Upper lobe of left lung (tissue), 6 donors: ENCODE results near the gene PRDX3. TPM values are rescaled to one million over a fixed set of nuclear protein-coding genes. Genes with fewer than 3 reads are reported as not detected.
A peak's percentile ranks its signal among the peaks of the same experiment; 100 is the strongest.

Source experiments
- ATAC-seq, 2 donors: fragments of 200-7000 bp; cut with Tn5 transposase; one replicate each; pipeline ENCODE4 v1.9.1; 2022; ENCODE audit warnings: mild to moderate bottlenecking in 2 of 2, moderate library complexity in 2 of 2; ENCODE audit not compliant: low FRiP score in 2 of 2
- DNase-seq, 2 donors: peaks; one replicate each; pipeline ENCODE4 v3.0.0-alpha.2; 2019 to 2020
- H3K27ac ChIP-seq, 4 donors: fragments of 200-600 bp; sonication (generic); one replicate each; pipeline ENCODE4 v1.5.1; 2016 to 2019
- H3K27me3 ChIP-seq, 4 donors: fragments of 200-600 bp; sonication (generic); one replicate each; pipeline ENCODE4 v1.5.1; 2017 to 2019
- H3K36me3 ChIP-seq, 4 donors: fragments of 200-600 bp; sonication (generic); one replicate each; pipeline ENCODE4 v1.5.1; 2016 to 2019
- H3K4me1 ChIP-seq, 4 donors: fragments of 200-600 bp; sonication (generic); one replicate each; pipeline ENCODE4 v1.5.1; 2018 to 2019
- H3K4me3 ChIP-seq, 4 donors: fragments of 200-600 bp; sonication (generic); one replicate each; pipeline ENCODE4 v1.5.1; 2017 to 2019; ENCODE audit warnings: mild to moderate bottlenecking in 2 of 4, moderate library complexity in 1 of 4
- H3K9me3 ChIP-seq, 4 donors: fragments of 200-600 bp; sonication (generic); one replicate each; pipeline ENCODE4 v1.5.1; 2018 to 2019
- CTCF ChIP-seq, 6 experiments: fragments of 450-650 bp in 4 of 6; fragments of 200-600 bp in 2 of 6; sonication (generic) in 2 of 6; IDR thresholded peaks; one replicate each; pipeline ENCODE4 v1.5.1; 2016 to 2019; ENCODE audit warnings: antibody characterized with exemption in 6 of 6
- EP300 ChIP-seq, 4 donors: sonication (generic); formaldehyde crosslinking; IDR thresholded peaks; one replicate each; pipeline ENCODE4 v1.5.1; 2017; ENCODE audit warnings: antibody characterized with exemption in 4 of 4, control low read depth in 2 of 4
- POLR2A ChIP-seq, 4 donors: fragments of 450-650 bp; IDR thresholded peaks; one replicate each; pipeline ENCODE4 v1.5.1; 2016 to 2017; ENCODE audit warnings: antibody characterized with exemption in 4 of 4, mild to moderate bottlenecking in 2 of 4
- POLR2AphosphoS5 ChIP-seq, 2 donors: sonication (generic); formaldehyde crosslinking; IDR thresholded peaks; one replicate each; pipeline ENCODE4 v1.5.1; 2017; ENCODE audit warnings: antibody characterized with exemption in 2 of 2
- WGBS, 2 donors: methylation state at CpG; one replicate each; pipeline ENCODE4 v1.1.5; 2017 to 2018; 5-methylcytosine and 5-hydroxymethylcytosine counted together
- total RNA-seq, 6 donors: library from RNA; depleted of rRNA in 4 of 6; stranded (reverse); fragments of >200 nt in 4 of 6; gene quantifications; one replicate each; pipeline versions ENCODE4 v1.1.0 to v1.2.1, GENCODE V29; 2016 to 2021
- donor health status: DM: no; HTN: no; CAD: no; lungs with moderate emphysema.
- donor health status: DM: no; HTN: yes; CAD: no; lungs with severe emphysema.

The PRDX3 gene
- total RNA-seq, 6 donors from 2014 or later = 29.9 to 104 (median 85.1) TPM

GRCh38 chr10:119174109-119174508, 4.5 kb downstream of the PRDX3 start:
- Histone ChIP-seq H3K4me1 (peaks cover 8 to 19% (median 11%) of the 10 kb centered on the region in 4 donors), H3K36me3 (peaks cover 26 to 60% (median 49%) of the 10 kb centered on the region in 4 donors)
- WGBS, 2 donors = 58 to 66% methylated on average over 2 of the region's 2 CpGs

GRCh38 chr10:119167041-119167440, 11.6 kb downstream of the PRDX3 start:
- no peak for TF ChIP-seq EP300 (IDR thresholded peaks at IDR 0.05)
- TF ChIP-seq POLR2A (IDR thresholded peaks at IDR 0.05) = no peak
- TF ChIP-seq POLR2AphosphoS5 (IDR thresholded peaks at IDR 0.05) = no peak
- no peak for TF ChIP-seq CTCF (IDR thresholded peaks at IDR 0.05)
- Histone ChIP-seq H3K9me3 (no peaks in the 10 kb centered on the region), H3K27ac (peak overlapping the region in 3 of 4 donors; percentile 85 to 90 (median 86)), H3K27me3 (no peaks in the 10 kb centered on the region), H3K4me3 (no peak overlapping the region), H3K36me3 (peaks cover 16 to 47% (median 32%) of the 10 kb centered on the region in 4 donors), H3K4me1 (peaks cover 11 to 18% (median 14%) of the 10 kb centered on the region in 4 donors)
- WGBS, 2 donors = 80 to 83% methylated on average over 8 of the region's 8 CpGs
- ATAC-seq (no peak), DNase-seq (no peak)

More at GRCh38 chr10:119174109-119174508, 4.5 kb downstream of the PRDX3 start:
- no peaks in the 10 kb centered on the region for H3K9me3 ChIP-seq
- DNase-seq (no peak), ATAC-seq (no peak)
- no peak overlapping the region for H3K4me3 ChIP-seq
- no peaks in the 10 kb centered on the region for H3K27me3 ChIP-seq
- TF ChIP-seq EP300 (IDR thresholded peaks at IDR 0.05) (no peak), CTCF (IDR thresholded peaks at IDR 0.05) (no peak), POLR2AphosphoS5 (IDR thresholded peaks at IDR 0.05) (no peak), POLR2A (IDR thresholded peaks at IDR 0.05) (no peak)
- no peak overlapping the region for H3K27ac ChIP-seq

GRCh38 chr10:119166564-119166963, 12.0 kb downstream of the PRDX3 start:
- H3K9me3 ChIP-seq = no peaks in the 10 kb centered on the region
- peaks cover 11 to 42% (median 27%) of the 10 kb centered on the region in 4 donors for H3K36me3 ChIP-seq
- TF ChIP-seq POLR2AphosphoS5 (IDR thresholded peaks at IDR 0.05) (no peak), POLR2A (IDR thresholded peaks at IDR 0.05) (no peak), EP300 (IDR thresholded peaks at IDR 0.05) (no peak), CTCF (IDR thresholded peaks at IDR 0.05) (no peak)
- DNase-seq (no peak), ATAC-seq (no peak)
- peaks cover 11 to 18% (median 14%) of the 10 kb centered on the region in 4 donors for H3K4me1 ChIP-seq
- H3K27me3 ChIP-seq = no peaks in the 10 kb centered on the region
- 56 to 57% methylated on average over 8 of the region's 8 CpGs for WGBS, 2 donors
- H3K27ac ChIP-seq = peak overlapping the region; percentile 85 to 91 (median 88)
- H3K4me3 ChIP-seq = no peak overlapping the region

GRCh38 chr10:119166118-119166500, 12.5 kb downstream of the PRDX3 start:
- WGBS, 2 donors = 57 to 70% methylated on average over 7 of the region's 7 CpGs

More at GRCh38 chr10:119166118-119166500, 12.5 kb downstream of the PRDX3 start:
- no peak for DNase-seq
- Histone ChIP-seq H3K27me3 (no peaks in the 10 kb centered on the region), H3K4me1 (peaks cover 11 to 18% (median 14%) of the 10 kb centered on the region in 4 donors), H3K4me3 (peak overlapping the region in 3 of 4 donors; percentile 86 to 97 (median 89)), H3K27ac (peak overlapping the region; percentile 85 to 91 (median 88)), H3K9me3 (no peaks in the 10 kb centered on the region), H3K36me3 (peaks cover 6 to 38% (median 23%) of the 10 kb centered on the region in 4 donors)
- no peak for TF ChIP-seq POLR2A (IDR thresholded peaks at IDR 0.05)
- no peak for TF ChIP-seq EP300 (IDR thresholded peaks at IDR 0.05)
- no peak for TF ChIP-seq POLR2AphosphoS5 (IDR thresholded peaks at IDR 0.05)
- no peak for TF ChIP-seq CTCF (IDR thresholded peaks at IDR 0.05)
- ATAC-seq = no peak
